ENCODE measurements around the gene PSMG4.

- TF ChIP-seq TAF1 (IDR thresholded peaks at IDR 0.05; ENCODE audit: borderline replicate concordance, insufficient read depth, low read length) (no peak), POLR2AphosphoS5 (IDR thresholded peaks at IDR 0.05; ENCODE audit: low read depth, low read length) (no peak), REST (IDR thresholded peaks at IDR 0.05; ENCODE audit: insufficient read depth in 1 of 2, low read depth in 2 of 2, low read length in 2 of 2) (no peak)
These were observed 58.1 kb downstream of the PSMG4 start for GRCh38 chr6:3316818-3317217.

Data from PFSK-1 (cell line).